ENCODE measurements around the gene CSTA.

CSTA gene

DNA sequence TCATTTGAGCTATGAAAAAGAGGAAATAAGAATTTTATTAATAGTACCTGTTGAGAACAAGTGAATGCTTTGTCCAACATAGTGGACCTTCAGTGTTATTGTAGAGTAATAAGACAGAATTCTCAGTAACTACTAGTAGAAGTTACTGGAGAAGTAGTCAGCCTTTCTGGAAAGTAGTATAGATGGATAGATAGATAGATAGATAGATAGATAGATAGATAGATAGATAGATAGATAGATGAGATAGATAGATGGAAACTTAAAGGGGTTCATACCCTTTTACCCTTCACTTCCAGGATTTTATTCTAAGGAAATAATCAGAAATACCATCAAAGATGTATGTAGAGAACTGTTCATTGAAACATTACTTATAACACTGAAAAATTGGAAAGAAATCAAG is 64.1 kb downstream of the CSTA start:
- H3K9me3 ChIP-seq (ENCODE audit: control insufficient read depth, low read length), result no peaks in the 10 kb centered on the region
- H3K9ac ChIP-seq (ENCODE audit: low read length), result no peak overlapping the region
- peaks cover 12% of the 10 kb centered on the region for H3K4me1 ChIP-seq (ENCODE audit: control insufficient read depth, insufficient read depth, low read length)
- H3K4me3 ChIP-seq (ENCODE audit: low read length), result no peak overlapping the region
- H3K36me3 ChIP-seq (ENCODE audit: control insufficient read depth, insufficient read depth, low read length), result no peaks in the 10 kb centered on the region
- no peaks in the 10 kb centered on the region for H3K27me3 ChIP-seq (ENCODE audit: control insufficient read depth, insufficient read depth, low read length)

GRCh38 chr3:122389892-122390291 is 64.8 kb downstream of the CSTA start:
- Histone ChIP-seq H3K4me3 (ENCODE audit: low read length) (no peak overlapping the region), H3K27me3 (ENCODE audit: control insufficient read depth, insufficient read depth, low read length) (no peaks in the 10 kb centered on the region), H3K9me3 (ENCODE audit: control insufficient read depth, low read length) (no peaks in the 10 kb centered on the region), H3K9ac (ENCODE audit: low read length) (no peak overlapping the region), H3K4me1 (ENCODE audit: control insufficient read depth, insufficient read depth, low read length) (peaks cover 12% of the 10 kb centered on the region), H3K36me3 (ENCODE audit: control insufficient read depth, insufficient read depth, low read length) (no peaks in the 10 kb centered on the region)

GRCh38 chr3:122390665-122391064 is 65.6 kb downstream of the CSTA start:
- Histone ChIP-seq H3K4me1 (ENCODE audit: control insufficient read depth, insufficient read depth, low read length) (peaks cover 11% of the 10 kb centered on the region), H3K27me3 (ENCODE audit: control insufficient read depth, insufficient read depth, low read length) (no peaks in the 10 kb centered on the region), H3K9ac (ENCODE audit: low read length) (no peak overlapping the region), H3K9me3 (ENCODE audit: control insufficient read depth, low read length) (no peaks in the 10 kb centered on the region), H3K36me3 (ENCODE audit: control insufficient read depth, insufficient read depth, low read length) (no peaks in the 10 kb centered on the region), H3K4me3 (ENCODE audit: low read length) (no peak overlapping the region)

All from mucosa of stomach (tissue), 1 donor.